ENCODE data around the gene MEIOSIN.

GRCh38 chr19:45716359-45717130, 16.7 kb upstream of the MEIOSIN start:
- TF ChIP-seq CTCF (IDR thresholded peaks at IDR 0.05; ENCODE audit: borderline replicate concordance, extremely low read depth, low read length, poor library complexity, severe bottlenecking) (no peak), EZH2 (IDR thresholded peaks at IDR 0.05; ENCODE audit: borderline replicate concordance, low read depth, low read length, severe bottlenecking) (no peak)
